HG02678 (cell line): ENCODE data around the gene NUAK2.

Source experiments
- ATAC-seq: cut with Tn5 transposase; IDR thresholded peaks from one replicate; pipeline ENCODE4 v1.9.1; 2021; ENCODE audit warnings: mild to moderate bottlenecking, moderate library complexity; ENCODE audit not compliant: unreplicated experiment

NUAK2 gene

DNA sequence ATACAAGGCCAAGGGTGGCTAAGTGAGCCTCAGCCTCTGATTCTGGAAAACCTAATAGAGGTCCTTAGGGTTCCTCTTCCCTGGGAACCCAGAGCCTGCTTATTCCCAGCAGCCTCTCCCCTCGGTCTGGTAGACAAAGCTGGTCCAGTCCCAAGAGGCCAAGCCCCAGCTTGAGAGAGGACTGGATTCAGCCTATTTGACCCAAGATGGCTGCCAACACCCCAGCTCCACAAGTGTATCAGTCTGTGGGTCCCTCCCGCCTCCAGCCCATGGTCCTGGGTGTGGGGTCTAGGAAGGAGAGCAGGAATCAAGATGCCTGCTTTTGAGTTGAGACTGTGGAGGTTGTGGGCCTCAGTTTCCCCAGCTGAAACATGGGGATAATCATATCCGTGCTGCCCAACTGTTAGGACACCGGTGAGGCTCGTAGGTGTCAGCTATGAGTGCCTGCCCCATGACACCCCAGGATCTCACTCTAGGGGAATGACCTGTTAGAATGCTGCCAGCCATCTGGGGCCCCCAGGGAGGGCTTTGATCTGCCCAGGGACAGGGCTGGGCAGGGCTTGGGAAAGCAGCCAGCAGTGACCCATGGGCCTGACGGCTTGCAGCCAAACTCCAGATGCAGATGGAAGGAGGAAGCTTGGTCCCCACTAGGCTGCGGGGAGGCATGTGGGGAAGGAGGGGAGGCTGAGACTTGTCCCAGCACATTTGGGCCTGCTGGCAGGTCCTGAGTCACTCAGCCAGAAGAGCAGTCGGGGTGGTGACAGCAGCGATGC lies 45.4 kb downstream of the NUAK2 start:
- no peak for ATAC-seq

GRCh38 chr1:205275133-205275532 lies 46.4 kb downstream of the NUAK2 start:
- ATAC-seq = no peak

DNA sequence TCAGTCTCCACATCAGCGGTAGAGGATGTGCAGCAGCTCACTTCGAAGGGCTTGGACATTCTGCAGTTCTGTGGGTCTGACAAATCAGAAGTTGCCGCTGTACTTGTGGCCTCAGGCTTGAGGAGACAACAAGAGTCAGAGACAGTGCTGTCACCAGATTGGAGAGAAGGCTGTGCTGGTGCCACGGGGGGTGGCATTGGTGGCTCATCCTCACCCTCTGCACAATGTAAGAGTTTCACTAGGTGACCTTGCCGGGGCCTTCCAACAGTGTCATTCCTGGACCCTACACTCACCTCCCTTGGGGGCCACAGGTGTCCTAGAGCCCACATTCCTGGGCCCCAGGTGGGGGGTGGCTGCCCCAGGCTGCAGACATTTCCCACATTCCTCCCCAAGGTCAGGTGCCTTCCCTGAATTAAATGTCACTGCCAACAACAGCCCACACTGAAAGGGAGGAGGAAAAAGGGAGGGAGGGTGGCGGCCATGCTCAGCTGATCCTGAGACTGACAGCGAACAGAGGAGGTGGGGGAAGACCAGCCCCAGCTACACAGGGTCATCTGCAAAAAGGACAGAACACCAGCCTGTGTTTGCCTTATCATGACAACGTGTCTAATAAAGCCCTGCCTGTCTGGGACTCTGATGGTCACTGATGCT lies 47.4 kb downstream of the NUAK2 start:
- ATAC-seq = no peak

DNA sequence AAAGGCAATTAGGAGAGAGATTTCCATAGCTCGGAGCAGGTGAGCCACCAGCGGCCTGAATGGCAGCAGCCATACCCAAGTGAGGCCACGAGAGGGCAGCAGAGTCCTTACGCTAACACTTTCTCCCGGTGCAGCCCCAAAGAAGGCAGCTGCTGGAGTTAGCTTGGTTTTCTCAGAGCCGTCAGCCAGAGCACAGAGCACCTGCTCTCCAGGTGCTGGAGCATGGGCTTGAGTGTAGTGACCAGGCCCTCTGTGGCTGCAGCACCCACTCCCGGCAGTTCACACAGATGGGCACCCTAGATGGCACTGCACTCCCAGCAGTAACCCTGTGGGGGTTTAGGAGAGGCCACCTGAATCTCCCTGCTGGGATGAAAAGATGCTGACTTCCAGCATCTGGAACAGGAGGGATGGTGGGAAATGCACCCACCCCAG lies 48.0 kb downstream of the NUAK2 start:
- ATAC-seq = peak; percentile 78

- ATAC-seq = no peak
Measured at GRCh38 chr1:205272536-205272935, 49.0 kb downstream of the NUAK2 start.

- ATAC-seq = no peak
Measured at GRCh38 chr1:205271745-205272144, 49.8 kb downstream of the NUAK2 start.

- no peak for ATAC-seq
Measured at GRCh38 chr1:205271277-205271676, 50.3 kb downstream of the NUAK2 start.

DNA sequence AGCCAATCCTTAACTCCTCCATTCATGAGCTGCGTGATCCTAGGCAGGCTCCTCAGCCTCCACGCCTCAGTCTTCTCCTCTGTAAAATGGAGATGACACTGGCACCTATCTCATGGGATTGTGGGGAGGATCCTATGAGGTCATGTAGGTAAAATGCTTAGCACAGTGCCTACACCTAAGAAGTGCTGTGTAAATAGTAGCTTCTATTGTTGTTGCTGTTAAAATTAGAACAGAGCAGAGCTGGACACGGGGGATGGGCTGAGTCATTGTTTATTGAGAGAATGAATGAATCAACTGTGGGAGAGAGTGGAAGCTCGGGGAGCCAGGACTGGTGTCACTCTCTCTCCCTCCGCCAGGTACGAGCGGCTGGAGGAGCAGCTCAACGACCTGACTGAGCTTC lies 50.8 kb downstream of the NUAK2 start:
- ATAC-seq = no peak

DNA sequence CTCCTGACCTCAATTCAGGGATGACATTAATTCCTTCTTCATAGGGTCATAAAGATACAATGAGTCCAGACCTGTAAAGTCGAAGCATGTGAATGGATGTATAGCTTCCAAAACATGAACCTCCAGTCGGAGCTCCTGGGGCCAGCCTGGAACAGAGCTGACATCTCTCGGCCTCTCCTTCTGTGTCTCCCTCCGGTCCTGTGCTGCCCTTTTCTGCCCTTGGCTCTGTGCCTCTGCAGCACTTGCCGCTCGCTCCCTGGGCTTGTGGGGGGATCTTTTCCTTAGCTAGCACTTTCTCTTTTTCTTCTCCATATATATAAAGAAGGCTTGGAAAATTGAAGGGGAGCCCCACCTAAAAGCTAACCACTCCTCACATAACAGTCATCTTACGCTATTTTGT lies 51.3 kb downstream of the NUAK2 start:
- no peak for ATAC-seq

DNA sequence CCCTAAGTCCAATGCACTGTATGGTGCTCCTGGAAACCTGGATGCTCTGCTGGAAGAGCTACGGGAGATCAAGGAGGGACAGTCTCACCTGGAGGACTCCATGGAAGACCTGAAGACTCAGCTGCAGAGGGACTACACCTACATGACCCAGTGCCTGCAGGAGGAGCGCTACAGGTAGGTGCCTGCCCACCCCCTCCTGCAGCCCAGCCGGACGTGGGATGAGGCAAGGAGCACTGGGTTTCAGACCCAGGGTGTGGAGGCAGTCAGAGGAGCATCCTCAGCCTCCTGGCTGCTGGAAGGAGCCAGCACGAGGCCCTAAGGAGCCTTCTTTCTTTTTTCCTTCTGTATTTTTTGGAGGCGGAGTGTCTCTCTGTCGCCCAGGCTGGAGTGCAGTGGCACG lies 51.8 kb downstream of the NUAK2 start:
- ATAC-seq = no peak

GRCh38 chr1:205268846-205269680 lies 52.5 kb downstream of the NUAK2 start:
- ATAC-seq = no peak

GRCh38 chr1:205267306-205267902 lies 54.1 kb downstream of the NUAK2 start:
- no peak for ATAC-seq

DNA sequence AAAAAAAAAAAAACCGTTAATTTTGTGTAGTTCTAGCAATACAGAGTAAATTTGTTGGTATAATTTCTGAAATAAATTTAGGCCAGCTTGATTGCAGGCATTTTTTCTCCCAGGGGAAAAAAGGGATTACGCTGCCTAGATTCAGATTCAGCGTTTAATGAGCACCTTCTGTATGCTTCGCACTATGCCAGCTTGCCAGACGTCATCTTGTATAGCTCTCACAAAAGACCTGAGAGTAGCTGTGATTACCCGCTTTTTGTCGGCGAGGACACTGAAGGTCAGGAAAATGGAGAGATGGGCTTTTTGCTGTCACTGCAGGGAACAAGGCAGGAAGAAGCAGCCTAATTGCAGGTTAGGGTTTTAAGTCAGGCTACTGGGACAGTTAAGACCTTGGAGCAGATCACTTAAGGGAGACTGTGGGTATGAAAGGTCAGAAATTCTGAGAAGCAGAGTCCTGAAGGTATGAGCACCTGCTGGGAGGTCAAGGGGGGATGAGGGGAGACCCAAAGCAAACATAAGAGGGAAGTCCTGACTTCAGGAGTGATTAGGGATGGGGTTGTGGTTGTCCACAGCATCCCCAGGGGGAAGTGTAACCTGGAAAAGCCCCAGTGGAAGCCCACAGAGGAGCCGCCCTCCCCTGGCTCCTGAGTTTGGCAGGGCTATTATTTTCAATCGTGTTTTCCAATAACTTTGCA lies 54.8 kb downstream of the NUAK2 start:
- no peak for ATAC-seq

- no peak for ATAC-seq
Measured at GRCh38 chr1:205263580-205264190, 57.9 kb downstream of the NUAK2 start.

GRCh38 chr1:205262731-205263171 lies 58.8 kb downstream of the NUAK2 start:
- no peak for ATAC-seq

DNA sequence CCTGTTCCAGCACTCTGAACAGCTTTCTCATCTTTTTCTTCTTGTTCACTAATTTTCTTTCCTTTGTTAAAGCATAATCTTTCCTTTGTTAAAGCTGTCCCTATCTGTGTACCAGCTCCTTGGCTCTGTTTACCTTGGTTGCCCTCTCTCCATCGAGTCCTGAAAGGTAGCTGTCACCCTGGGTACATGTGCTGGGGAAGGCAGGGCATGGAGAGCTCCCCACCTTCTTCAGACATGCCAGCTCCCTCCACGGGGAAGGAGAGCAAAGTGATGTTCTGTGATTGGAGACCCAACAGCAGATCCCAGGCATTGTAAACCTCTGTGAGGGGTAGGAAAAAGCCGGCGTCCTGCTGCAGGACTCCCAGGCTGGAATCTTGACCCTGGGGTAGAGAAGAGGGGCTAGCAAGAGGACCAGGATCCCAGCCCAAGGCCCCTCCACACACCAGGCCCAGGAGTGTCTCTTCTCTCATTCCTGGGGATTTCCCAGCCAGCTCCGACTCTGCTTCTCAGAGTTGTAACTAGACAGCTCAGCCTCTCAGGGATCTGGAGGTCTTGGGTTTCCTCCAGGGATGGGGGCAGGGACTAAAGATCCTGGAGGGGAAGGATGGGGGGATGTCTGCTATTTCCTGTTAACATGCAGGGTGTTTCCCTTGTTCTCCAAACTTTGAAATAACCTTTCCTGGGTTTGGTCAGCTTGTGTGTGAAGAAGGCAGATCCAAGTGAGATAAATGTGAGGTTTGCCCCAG lies 59.4 kb downstream of the NUAK2 start:
- no peak for ATAC-seq

DNA sequence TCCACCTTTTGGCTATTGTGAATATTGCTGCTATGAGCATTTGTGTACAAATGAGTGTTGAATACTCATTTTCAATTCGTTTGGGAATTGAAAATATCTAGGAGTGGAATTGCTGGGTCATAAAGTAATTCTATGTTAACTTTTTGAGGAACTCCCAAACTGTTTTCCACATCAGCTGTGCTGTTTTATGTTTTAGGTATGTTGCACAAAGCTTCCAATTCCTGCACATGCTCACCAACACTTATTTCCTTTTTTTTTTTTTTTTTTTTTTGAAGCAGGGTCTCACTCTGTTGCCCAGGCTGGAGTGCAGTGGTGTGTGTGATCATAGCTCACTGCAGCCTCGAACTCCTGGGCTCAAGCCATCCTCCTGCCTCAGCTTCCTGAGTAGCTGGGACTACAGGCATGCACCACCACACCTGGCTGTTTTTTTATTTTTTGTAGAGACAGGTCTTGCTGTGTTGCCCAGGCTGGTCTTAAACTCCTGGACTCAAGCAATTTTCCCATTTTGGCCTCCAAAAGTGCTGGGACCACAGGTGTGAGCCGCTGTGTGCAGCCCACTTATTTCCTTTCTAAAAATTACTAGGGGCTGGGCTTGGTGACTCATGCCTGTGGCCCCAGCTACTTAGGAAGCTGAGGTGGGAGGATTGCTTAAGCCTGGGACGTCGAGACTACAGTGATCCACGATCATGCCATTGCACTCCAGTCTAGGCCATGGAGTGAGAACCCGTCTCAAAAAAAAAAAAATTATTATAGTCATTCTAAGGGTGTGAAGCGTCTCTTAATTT lies 60.4 kb downstream of the NUAK2 start:
- ATAC-seq = no peak

DNA sequence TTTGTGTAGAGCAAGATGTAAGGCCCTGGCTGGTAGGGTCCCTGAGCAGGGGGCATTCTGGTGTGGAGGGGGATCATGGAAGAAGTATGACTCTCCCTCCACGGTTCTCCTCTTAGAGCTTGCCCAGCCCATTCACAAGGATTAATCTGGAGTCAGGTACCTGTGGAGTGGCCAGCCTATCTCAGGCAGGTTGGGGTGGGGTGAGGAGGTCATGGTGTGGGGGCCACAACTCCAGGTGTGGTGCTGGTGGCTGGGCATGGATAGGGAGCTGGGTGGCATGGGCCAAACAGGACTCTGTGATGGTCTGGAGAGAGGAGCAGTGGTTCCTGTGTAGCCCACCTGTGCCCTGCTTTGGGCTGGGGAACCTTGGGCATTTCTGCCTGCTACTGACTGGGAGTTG lies 61.5 kb downstream of the NUAK2 start:
- no peak for ATAC-seq
